GM12874 (cell line): ENCODE data around the gene PIGW.

Source experiments
- TF ChIP-seq, protein P1 (sequence below): IDR thresholded peaks from 2 replicates; pipeline ENCODE4 v1.5.1; 2011; ENCODE audit warnings: low read depth, mild to moderate bottlenecking, control low read depth, low read length, moderate library complexity; ENCODE audit not compliant: insufficient read depth

Gene PIGW

GRCh38 chr17:36527621-36528250 lies 7.1 kb upstream of the PIGW start:
- TF ChIP-seq, protein P1, sequence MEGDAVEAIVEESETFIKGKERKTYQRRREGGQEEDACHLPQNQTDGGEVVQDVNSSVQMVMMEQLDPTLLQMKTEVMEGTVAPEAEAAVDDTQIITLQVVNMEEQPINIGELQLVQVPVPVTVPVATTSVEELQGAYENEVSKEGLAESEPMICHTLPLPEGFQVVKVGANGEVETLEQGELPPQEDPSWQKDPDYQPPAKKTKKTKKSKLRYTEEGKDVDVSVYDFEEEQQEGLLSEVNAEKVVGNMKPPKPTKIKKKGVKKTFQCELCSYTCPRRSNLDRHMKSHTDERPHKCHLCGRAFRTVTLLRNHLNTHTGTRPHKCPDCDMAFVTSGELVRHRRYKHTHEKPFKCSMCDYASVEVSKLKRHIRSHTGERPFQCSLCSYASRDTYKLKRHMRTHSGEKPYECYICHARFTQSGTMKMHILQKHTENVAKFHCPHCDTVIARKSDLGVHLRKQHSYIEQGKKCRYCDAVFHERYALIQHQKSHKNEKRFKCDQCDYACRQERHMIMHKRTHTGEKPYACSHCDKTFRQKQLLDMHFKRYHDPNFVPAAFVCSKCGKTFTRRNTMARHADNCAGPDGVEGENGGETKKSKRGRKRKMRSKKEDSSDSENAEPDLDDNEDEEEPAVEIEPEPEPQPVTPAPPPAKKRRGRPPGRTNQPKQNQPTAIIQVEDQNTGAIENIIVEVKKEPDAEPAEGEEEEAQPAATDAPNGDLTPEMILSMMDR, result no peak

GRCh38 chr17:36529121-36529520 lies 5.7 kb upstream of the PIGW start:
- TF ChIP-seq, protein P1, result no peak

GRCh38 chr17:36532435-36532975 lies 2.3 kb upstream of the PIGW start:
- TF ChIP-seq, protein P1, result no peak

DNA sequence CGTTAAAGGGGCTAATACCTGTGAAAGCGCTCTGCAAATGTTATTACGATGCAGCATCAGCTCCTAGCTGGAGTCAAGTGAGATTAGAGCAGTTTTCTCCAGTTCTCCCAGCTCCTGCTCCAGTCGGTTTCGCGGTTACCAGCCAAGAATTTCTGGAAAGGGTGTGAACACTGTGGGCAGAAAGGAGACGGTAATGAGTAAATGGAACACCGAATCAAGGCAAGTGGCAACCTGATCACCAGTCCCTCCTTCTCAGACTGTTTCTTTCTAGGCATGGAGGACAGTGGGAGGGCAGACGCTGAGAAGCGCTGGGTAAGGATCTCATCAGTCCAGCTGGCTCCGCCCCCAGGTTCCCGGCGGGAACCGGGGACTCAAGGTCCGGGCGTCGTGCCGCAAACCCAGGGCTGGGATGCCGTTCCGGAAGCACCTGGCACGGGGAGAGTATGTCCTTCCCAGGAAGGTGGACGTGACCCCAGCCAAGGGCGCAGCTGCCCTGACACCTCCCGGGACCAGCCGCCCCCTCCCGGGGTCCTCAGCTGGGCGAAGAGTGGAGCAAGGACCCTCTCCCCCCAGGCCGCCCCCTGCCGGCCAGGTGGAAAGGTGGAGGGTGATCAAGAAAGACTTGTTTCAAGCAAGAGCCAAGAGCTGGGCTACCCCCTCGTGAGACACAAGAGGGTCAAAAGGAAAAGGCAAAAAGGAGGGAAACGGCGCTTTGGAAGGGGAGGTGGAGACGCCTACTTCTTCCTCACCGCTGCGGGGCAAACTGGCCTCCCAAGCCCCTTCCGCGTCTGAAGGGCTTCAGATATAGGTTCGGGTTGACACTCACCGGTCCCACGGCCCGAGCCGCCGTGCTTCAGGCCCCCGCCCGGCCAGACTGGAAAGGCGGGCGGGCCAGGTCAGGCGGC lies 600 bp upstream of the PIGW start:
- TF ChIP-seq, protein P1, result peak; percentile 67

- TF ChIP-seq, protein P1, result no peak
These were observed 888 bp downstream of the PIGW start for GRCh38 chr17:36535669-36536081.

GRCh38 chr17:36540696-36541095 lies 5.9 kb downstream of the PIGW start:
- TF ChIP-seq, protein P1, result no peak

- TF ChIP-seq, protein P1, result no peak
These were observed 8.0 kb downstream of the PIGW start for GRCh38 chr17:36542755-36543154.
